AG10803 (cell line): ENCODE data around the gene CA10.

ENCODE experiments used
- DNase-seq: peaks from one replicate; pipeline ENCODE4 v3.0.0; 2010; ENCODE audit warnings: low read depth
- H3K4me3 ChIP-seq: 2 replicates; pipeline ENCODE4 v1.5.1; 2011; ENCODE audit warnings: mild to moderate bottlenecking, low read length, control low read depth
- CTCF ChIP-seq: conservative IDR thresholded peaks from 2 replicates; pipeline ENCODE4 v1.5.1; 2011; ENCODE audit warnings: mild to moderate bottlenecking, low read length, control low read depth, inconsistent platforms

The CA10 gene

DNA sequence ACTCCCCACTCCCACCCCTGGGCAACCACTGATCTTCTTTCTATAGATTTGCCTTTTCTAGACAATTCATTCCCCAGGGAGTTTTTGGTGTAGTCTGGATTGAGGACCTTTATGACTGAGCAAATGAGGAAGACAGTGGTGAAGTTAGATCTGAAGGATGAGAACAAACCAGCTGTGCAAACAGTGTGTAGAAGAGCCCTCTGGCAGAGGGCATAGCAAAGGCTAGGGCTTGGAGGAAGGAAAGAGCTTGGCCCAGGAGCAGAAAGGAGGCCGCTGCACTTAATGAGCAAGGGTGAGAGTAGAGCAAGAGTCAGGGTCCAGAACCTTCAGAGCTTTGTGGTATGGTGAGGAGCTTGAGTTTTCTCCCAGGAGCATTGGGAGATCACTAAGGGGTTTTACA is 352.7 kb downstream of the CA10 start:
- DNase-seq = no peak
- no peak overlapping the region for H3K4me3 ChIP-seq
- TF ChIP-seq CTCF = no peak

- DNase-seq = no peak
- TF ChIP-seq CTCF = no peak
Observed at GRCh38 chr17:51805185-51805584, 353.3 kb downstream of the CA10 start.

GRCh38 chr17:51803161-51803560 is 355.4 kb downstream of the CA10 start:
- H3K4me3 ChIP-seq = no peak overlapping the region
- TF ChIP-seq CTCF = no peak
- DNase-seq = no peak

More at GRCh38 chr17:51805185-51805584, 353.3 kb downstream of the CA10 start:
- H3K4me3 ChIP-seq = no peak overlapping the region

GRCh38 chr17:51802544-51802943 is 356.0 kb downstream of the CA10 start:
- H3K4me3 ChIP-seq = no peak overlapping the region
- TF ChIP-seq CTCF = no peak
- no peak for DNase-seq

- TF ChIP-seq CTCF = no peak
- no peak for DNase-seq
- H3K4me3 ChIP-seq = no peak overlapping the region
Observed at GRCh38 chr17:51801626-51802025, 356.9 kb downstream of the CA10 start.

- H3K4me3 ChIP-seq = no peak overlapping the region
- no peak for DNase-seq
- no peak for TF ChIP-seq CTCF
Observed at GRCh38 chr17:51799981-51800380, 358.5 kb downstream of the CA10 start.

GRCh38 chr17:51799240-51799639 is 359.3 kb downstream of the CA10 start:
- H3K4me3 ChIP-seq = no peak overlapping the region
- no peak for TF ChIP-seq CTCF
- no peak for DNase-seq
